Endothelial cell of hepatic sinusoid (primary cell): ENCODE measurements around the gene KCNK3.

Source experiments
- in situ Hi-C: cut with HindIII; loops from 2 replicates; pipeline ENCODE4 v1.10.0; 2017; ENCODE audit warnings: low sequenced_read_pairs

KCNK3 gene

DNA sequence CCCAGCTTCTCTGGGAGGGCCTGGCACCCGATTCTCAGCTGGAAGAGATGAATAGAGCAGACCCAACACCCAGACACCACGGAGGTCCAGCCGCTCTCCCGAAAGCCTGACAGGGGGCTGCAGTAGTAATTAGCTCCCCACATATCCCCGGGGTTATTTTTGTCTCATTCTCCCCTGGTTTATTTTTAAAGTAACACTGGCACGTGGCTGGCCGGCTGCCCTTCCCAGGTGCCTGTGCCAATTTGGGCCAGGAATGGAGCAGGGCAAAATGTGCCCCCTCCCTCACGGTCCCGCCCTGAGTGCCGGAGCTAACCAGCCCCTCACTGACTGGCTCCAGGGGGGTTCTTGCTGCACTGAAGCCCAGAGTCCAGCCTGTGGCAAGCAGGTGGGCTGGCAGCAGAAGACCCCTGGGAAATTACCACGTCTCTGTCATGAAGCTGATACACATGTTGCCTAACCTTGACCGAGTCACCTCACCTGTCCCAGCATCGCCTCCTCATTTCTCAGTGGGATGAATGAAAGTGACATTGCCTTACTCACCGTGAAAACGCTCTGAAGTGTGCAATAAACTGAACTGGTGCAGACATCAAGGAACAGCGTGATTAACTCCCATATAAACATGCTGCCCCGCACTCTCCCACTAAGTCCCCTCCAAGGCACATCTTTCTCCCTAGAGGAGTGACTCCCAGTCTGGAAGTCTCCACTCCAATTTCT, 18.4 kb downstream of the KCNK3 start:
- in situ Hi-C loops, result no loop called here

DNA sequence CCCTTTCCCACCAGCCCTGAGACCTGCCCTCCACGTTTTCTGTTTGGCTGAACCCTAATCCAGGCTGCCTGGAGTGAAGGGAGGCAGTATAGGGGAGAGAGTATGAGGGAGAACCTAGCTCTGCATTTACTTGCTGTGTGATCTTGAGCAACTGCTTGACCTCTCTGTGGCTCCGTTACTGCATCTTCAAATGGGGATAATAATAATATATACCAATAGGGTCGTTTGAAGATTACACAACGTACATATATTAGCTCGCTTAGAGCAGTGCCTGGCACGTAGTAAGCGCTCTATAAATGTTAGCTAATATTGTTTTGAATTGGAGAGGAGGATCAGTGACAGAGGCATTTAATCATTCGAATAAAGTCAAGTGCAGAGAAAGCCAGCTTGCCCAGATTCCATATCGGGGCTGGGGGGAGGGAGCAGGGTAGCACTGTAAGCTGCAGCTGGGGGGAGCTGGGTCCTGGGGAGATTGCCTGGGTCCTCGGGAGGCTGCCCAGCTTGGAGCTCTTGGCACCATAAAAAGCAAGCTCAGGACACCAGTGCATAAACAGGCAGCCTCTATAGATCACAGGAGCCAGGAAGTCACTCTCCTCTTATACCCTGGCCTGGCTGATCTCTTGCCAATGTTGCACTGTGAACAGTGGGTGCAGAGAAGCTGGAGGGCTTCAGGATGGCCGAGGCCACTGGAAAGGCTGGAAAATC, 19.1 kb downstream of the KCNK3 start:
- in situ Hi-C loops, result no loop called here

DNA sequence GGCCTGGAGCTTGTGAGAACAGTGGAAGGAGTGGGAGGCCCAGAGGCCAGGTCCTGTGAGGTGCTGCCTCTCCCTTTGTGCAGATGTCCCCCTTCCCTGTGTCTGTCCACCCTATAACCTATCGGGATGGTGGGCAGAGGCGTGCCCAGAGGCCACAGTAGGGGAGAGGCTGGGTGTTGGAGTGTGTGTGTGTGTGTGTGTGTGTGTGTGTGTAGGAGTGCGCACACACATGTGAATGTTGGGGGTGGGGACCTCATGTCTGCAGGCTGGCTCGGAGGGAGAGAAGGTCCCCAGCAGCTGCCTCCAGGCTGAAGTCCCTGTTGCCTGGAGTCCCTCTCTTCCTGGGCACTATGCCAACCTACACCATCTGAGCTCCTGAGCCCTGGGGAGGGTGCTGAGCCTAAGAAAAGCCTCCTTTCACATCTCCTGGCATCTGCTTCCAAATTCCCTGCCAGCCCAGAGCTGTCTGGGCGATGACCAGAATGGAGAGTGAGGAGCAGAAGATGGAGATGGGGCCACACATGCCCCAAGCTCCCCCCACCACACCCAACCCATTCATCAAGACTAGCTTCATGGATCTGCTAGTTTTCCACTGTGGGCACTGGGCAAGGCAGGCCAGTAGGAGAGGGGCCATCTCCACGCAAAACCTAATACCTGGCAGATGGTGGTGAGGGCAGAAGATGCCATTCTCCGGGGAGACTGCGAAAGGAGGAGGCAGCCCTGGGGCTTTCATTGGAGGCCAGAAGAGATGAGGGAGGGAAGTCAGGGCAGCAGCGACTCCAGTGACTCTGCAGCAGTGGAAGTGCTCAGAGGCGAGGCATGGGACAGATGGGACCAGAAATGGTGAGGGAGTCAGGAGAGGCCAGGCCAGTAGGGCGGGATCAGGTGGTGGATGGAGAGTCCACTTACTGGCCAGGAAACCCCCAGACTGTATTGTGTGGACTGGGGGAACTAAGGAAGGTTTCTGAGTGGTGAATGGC, 20.3 kb downstream of the KCNK3 start:
- in situ Hi-C loops, result no loop called here

DNA sequence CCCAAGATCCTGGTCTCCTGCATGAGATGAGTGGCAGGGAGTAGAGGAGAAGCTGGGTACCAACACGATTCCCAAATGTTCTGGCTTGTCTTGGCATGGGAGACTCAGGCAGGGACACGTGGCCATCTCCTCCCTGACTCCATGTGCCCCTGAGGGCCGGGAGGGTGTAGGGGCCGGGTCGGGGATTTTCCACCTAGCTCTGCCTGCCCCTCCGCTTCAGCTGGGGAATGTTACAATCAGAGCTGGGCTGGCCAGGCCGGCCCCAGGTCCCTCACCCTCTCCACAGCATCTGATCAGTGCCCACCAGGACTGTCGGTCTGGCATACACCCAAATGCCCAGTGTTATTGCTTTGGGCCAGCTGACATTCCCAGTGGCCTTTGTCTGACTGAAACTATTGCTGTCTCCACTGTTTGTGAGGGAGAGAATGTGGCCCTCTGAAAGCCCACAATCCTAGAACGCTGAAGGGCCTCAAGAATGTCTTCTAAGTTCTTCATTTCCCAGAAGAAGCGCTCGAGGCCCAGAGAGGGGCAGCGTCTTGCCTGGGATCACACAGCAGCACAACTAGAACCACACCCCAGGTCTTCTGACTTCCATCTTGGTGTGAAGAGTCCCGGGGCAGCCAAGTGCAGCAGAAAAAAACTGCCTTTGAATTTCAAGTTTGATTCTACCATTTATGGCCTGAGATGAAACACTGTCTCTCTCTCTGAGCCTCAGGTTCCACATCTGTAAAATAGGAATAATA, 23.2 kb downstream of the KCNK3 start:
- in situ Hi-C loops, result no loop called here

DNA sequence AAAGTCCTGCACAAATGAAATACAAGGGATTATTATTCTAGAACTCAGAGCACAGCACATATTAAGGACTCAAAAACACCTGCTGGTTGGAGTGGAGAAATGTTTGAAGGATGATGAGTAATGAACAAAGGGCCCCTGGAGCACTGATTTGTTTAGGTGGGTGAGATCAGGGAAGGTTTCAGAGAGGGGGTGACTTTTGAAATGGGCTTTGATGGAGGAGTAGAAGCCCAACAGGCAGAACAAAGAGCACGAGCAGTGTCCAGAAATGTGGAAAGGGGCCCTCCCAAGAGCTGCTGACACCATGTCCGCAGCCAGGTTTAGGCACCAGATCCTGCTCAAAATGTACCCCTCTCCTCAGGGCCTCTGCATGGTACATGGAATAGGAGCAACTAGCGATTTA, 23.8 kb downstream of the KCNK3 start:
- in situ Hi-C loops, result no loop called here

DNA sequence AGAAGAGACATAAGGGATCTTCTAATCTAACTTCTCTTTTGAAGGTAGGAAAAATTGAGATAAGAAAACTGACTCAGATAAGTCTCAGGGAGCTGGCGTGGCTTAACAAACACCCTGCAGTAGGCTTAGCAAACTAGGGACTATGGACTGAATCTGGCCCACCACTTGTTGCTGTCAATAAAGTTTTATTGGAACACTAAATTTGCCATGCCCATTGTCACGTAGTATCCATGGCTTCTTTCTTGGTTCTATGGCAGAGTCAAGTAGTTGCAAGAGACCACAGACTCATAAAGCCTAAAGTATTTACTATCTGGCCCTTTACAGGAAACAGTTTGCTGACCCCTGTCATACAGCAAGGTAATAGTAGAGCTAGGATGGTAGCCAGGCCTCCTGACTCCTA, 24.2 kb downstream of the KCNK3 start:
- in situ Hi-C loops, result no loop called here

DNA sequence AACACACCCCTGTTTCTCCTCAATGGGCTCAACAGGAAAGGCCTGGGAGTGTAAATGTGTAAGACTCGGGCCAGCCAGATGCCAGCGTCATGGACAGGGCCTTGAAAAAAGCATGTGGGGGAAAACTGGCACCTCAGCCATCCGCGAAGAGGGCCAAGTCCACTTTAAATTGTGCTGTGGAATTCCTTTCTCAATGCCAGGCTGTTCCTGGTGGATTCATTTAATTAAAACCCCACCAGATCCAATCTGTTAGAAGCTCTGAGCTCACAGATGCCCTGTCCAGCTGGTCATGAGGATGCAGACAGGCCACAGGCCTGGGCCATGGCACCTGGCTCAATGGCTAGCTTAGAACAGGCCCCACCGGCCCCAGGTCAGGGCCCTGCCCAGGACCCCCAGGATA, 24.8 kb downstream of the KCNK3 start:
- in situ Hi-C loops, result no loop called here

DNA sequence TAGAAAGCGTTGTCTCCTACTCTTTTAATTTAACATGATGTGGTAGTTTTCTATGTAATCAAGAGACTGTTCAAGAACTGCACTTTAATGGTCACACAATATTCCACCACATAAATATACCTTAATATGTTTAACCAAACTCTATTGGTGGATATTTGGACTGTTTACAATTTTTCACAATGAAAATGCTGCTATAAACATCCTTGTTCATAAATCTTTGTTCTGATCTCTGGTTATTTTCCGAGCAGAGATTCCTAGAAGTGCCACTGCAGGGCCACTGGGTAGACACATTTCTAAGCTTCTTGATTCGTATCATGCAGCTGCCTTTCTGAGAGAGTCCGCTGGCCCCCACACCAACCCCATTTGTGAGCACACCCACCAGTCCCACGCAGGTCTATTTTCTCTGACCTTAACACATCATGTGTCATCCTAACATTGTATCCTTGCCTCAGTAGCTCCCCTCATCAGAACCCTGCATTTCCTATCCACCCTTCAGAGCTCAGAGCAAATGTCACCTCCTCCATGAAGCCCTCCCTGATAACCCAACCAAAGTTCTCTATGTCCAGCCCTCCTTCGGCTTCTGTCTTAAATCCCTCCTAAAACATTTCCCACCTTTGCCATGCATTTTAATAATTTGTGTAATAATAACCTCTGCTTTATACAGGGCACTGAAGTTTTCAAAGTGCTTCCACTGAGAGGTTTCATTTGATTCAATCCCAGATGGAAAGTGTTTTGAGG, 26.6 kb downstream of the KCNK3 start:
- in situ Hi-C loops, result no loop called here

DNA sequence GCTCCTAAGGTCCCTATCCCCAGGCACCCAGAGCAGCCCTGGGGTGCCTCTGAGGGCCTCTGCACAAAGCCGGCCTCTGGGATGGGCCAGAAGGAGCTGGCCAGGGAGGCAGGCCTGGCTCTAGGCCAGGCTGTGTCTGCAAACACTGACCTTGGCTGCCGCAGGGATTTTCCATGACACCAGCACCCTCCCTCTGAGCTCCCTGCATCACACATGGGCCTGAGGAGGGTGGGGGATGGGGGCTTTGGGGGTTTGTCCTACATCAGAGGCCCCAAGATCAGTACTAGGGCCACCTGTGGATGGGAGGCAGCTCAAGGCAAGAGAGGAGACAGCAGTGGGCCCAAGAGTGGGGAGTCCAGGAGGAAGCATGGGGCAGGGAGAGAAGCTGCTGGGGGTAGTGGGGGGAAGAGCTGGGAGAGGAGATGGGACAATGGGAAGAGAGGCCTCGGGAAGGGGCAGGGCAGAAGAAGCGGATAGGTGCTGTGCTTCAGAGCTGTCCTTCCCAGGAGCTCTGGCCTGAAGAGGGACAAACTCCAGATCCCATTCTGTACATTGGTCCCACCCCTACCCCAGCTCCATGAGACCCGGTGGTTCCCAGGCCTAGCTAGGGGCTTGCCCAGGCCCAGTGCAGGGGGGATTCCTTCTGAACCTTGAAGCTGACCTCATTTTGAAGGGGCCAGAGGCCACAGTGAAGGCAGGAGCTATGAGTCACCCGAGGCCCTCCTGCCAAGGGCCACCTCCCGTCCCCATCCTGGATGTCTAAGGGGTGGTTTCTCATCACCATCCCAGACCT, 28.0 kb downstream of the KCNK3 start:
- in situ Hi-C loops, result no loop called here

DNA sequence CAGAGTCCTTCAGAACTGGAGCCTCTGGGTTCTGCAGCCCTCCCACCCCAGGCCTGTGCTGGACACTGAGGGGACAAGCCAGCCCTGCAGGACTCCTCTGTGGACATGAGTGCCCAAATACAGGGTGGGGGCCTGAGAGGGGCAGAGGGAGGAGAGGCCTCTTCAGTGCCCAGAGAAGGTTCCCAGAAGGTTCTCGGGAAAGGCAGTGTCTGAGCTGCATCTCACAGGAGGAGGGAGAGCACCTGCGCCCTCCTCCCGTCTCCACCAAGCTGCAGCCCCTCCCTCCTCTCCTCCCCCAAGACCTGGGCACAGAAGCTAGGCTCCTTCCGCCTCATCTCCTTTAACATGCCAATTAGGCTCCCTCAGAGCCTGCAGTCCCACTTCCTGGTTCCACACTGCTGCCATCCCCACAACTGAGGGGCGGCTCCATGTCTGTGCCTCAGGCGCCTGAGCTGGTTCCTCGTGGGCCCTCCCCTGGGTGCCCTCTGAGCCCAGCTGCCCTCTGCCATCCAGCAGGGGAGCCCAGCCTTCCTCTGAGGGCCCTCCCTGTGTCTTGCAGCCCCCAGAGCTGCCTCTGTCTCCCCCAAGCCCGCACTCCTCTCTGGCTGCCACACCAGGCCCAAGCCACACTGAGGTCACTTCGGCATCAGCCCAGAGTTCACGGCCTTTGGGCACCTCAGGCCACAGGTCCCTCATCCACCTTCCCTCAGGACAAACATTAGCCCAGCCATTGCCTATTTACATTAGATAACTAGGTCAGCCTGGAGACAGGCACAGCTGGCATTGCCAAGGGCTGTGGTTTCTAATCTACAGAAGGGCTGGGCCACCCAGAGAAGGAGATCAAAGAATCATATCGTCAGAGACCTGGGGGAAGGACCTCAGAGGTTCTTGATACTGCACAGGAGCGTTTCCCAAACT, 28.9 kb downstream of the KCNK3 start:
- in situ Hi-C loops, result no loop called here

DNA sequence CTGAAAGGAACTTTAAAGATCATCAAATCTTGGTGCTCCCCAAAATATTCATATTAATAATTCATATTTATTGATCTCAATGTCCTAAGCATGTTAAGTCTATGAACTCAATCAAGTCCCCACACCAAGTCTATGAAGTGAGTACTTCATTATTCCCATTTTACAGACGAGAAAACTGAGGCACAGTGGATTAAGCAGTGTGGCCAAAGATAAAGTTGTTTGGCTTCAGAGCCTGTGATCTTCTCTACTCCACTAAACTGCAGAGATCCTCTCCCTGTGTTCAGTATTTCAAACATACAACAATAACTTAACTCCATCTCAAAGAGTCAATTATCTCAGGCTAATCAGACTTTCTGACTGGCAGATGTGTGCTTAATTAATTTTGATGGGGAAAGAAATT, 29.8 kb downstream of the KCNK3 start:
- in situ Hi-C loops, result no loop called here

DNA sequence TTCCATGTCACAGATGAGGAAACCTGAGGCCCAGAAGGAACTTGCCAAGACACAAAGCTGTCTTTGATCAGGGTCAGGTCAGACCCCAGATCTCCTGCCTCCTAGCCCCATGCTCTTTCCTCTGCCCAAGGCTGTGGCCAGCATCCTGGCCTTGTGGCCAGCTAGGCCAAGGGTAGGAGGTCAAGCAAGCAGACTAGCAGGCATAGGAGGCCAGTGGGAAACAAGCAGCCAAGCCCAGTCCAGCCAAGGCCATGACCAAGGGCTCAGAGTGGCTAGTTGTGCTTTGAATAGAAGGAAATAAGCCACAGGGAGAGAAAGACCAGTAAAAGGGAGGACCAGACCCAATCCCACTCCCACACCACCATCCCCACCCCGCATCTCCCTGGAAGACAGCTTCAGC, 30.4 kb downstream of the KCNK3 start:
- in situ Hi-C loops, result no loop called here

DNA sequence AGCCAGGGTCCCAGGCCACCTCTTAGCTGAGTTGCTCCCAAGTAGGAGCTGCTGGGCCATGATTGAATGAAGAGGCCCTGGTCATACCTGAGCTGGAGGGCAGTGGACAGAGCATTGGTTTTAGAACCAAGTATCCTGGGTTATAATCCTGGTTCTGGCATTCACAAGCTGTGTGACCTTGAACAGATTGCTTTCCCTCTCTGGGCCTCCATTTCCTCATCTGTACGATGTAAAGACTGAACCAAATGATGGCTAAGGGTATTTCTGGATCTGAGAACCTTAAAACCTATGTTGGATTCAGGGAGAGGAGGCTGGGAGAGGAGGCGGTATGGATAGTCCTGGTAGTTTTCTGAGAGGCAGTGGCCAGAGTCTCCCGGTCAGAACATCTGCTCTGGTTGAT, 31.0 kb downstream of the KCNK3 start:
- in situ Hi-C loops, result no loop called here

DNA sequence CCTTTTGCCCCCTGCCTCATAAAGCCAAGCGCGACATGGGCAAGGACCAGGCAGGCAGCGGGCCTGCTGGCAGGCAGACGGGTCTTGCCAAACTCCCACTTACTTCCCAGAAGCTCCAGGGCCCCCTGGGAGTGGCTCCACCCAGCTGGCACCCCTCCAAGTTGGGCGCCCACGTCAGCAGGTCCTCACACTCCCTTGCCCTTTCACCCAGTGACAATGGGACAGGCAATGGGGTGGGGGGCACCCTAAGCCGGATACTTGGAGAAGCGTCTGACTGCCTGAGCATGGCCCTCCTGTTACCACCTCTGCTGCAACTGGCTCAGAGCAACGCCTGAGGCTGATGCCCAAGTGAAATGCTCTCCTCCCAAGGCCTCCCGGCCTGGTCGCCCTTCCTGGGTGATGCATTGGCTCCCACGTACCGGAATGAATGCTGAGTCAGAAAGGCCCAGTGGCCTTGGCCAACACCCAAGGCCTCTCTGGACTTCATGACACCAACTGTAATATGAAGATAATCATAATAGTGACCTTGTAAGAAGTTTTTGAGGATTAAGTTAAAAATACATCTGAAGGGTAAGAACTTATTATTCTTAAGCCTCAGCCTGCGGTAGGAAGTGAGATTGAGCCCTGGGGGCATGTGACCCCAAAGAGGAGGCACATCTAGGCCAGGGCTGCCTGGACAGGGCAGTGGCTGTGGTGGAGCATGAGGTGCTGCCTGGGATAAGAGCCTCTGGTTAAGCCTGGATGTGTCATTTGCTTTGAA, 31.6 kb downstream of the KCNK3 start:
- in situ Hi-C loops, result no loop called here

DNA sequence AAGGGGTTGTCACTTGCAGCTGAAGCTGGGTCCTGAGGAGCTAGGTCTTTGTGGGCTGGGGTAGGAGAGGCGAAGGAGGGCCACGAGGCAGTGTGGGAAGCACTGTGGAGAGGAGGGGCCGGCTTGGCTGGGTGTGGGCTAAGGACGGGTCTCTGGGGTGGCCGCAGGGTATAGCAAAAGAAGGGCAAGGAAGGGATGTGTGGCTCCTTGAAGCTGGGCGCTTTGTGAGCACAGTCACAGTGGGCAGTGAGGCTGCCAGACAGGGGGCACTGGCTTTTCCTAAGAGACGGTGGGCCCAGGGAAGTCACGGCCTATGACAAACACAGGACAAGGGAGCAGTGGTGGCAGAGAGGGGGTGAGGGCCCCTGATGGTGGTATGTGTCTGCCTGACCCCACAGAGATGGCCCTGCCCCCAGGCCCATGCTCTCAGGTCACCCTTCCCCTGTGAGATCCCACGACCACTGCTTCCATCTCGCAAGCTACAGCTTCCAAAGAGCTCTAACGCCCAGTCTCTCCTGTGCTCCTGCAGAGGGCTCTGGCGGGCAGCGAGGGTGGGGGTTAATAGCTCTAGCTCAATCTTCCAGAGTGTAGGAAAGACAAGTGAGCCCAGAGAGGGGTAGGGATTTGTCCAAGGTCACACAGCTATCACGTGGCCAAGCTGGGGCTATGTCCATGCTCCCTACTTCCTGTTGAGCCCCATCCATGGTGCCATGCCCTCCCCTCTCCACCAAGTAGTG, 32.4 kb downstream of the KCNK3 start:
- in situ Hi-C loops, result no loop called here

DNA sequence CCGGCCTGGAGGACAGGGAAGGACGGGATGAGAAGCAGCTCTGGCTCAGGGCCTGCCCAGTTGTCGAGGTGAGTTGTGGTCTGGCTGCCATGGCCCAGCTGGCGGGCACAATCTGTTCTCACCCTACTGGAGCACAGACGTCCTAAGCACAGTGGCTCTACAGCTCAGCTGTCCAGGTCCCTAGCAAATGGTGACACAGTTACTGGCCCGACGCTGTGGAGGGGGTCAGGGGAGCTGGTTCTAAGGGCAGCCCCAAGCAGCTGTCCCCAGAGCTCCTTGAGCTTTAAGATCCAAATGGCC, 32.9 kb downstream of the KCNK3 start:
- in situ Hi-C loops, result no loop called here

DNA sequence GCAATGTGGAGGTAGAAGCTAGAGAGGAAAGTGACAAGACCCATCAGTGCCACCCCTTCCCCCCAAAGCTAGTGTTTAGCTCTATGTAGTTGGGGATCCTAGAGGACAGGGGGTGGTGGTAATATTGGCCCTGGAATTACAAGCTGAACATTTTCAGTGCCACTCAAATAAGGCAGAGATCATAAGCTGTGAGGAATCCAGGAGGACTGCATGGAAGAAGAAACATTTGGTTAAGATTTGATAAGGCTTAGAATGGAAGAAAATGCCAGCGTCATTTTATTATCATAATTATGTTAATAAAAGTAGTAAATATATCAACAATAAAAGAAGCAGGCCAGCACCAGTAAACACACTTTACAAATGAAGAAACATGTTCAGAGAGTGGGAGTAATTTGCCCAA, 33.7 kb downstream of the KCNK3 start:
- in situ Hi-C loops, result no loop called here
